Measurements from ENCODE around the gene NLGN1.

The NLGN1 gene

GRCh38 chr3:173841334-173841733 lies 443.8 kb downstream of the NLGN1 start:
- TF ChIP-seq TAF1 (IDR thresholded peaks at IDR 0.05; ENCODE audit: borderline replicate concordance, insufficient read depth, low read length) (no peak), REST (IDR thresholded peaks at IDR 0.05; ENCODE audit: insufficient read depth in 1 of 2, low read depth in 2 of 2, low read length in 2 of 2) (no peak), FOXP2 (optimal IDR thresholded peaks at IDR 0.05; ENCODE audit: borderline replicate concordance, extremely low read depth, extremely low read length, insufficient read depth) (no peak), POLR2AphosphoS5 (IDR thresholded peaks at IDR 0.05; ENCODE audit: low read depth, low read length) (no peak), SIN3A (IDR thresholded peaks at IDR 0.05; ENCODE audit: borderline replicate concordance, insufficient read depth, low read length) (no peak)

- TF ChIP-seq FOXP2 (optimal IDR thresholded peaks at IDR 0.05; ENCODE audit: borderline replicate concordance, extremely low read depth, extremely low read length, insufficient read depth) (no peak), TAF1 (IDR thresholded peaks at IDR 0.05; ENCODE audit: borderline replicate concordance, insufficient read depth, low read length) (no peak), REST (IDR thresholded peaks at IDR 0.05; ENCODE audit: insufficient read depth in 1 of 2, low read depth in 2 of 2, low read length in 2 of 2) (no peak), SIN3A (IDR thresholded peaks at IDR 0.05; ENCODE audit: borderline replicate concordance, insufficient read depth, low read length) (no peak), POLR2AphosphoS5 (IDR thresholded peaks at IDR 0.05; ENCODE audit: low read depth, low read length) (no peak)
Measured at GRCh38 chr3:173843060-173843459, 445.5 kb downstream of the NLGN1 start.

GRCh38 chr3:173846584-173846983 lies 449.0 kb downstream of the NLGN1 start:
- TF ChIP-seq TAF1 (IDR thresholded peaks at IDR 0.05; ENCODE audit: borderline replicate concordance, insufficient read depth, low read length) (no peak), POLR2AphosphoS5 (IDR thresholded peaks at IDR 0.05; ENCODE audit: low read depth, low read length) (no peak), FOXP2 (optimal IDR thresholded peaks at IDR 0.05; ENCODE audit: borderline replicate concordance, extremely low read depth, extremely low read length, insufficient read depth) (no peak), SIN3A (IDR thresholded peaks at IDR 0.05; ENCODE audit: borderline replicate concordance, insufficient read depth, low read length) (no peak), REST (IDR thresholded peaks at IDR 0.05; ENCODE audit: insufficient read depth in 1 of 2, low read depth in 2 of 2, low read length in 2 of 2) (no peak)

GRCh38 chr3:173849489-173849888 lies 451.9 kb downstream of the NLGN1 start:
- TF ChIP-seq REST (IDR thresholded peaks at IDR 0.05; ENCODE audit: insufficient read depth in 1 of 2, low read depth in 2 of 2, low read length in 2 of 2) (no peak), POLR2AphosphoS5 (IDR thresholded peaks at IDR 0.05; ENCODE audit: low read depth, low read length) (no peak), SIN3A (IDR thresholded peaks at IDR 0.05; ENCODE audit: borderline replicate concordance, insufficient read depth, low read length) (no peak), TAF1 (IDR thresholded peaks at IDR 0.05; ENCODE audit: borderline replicate concordance, insufficient read depth, low read length) (no peak), FOXP2 (optimal IDR thresholded peaks at IDR 0.05; ENCODE audit: borderline replicate concordance, extremely low read depth, extremely low read length, insufficient read depth) (no peak)

- no peak for TF ChIP-seq SIN3A (IDR thresholded peaks at IDR 0.05; ENCODE audit: borderline replicate concordance, insufficient read depth, low read length)
- no peak for TF ChIP-seq TAF1 (IDR thresholded peaks at IDR 0.05; ENCODE audit: borderline replicate concordance, insufficient read depth, low read length)
- no peak for TF ChIP-seq FOXP2 (optimal IDR thresholded peaks at IDR 0.05; ENCODE audit: borderline replicate concordance, extremely low read depth, extremely low read length, insufficient read depth)
- TF ChIP-seq POLR2AphosphoS5 (IDR thresholded peaks at IDR 0.05; ENCODE audit: low read depth, low read length) = no peak
- no peak for TF ChIP-seq REST (IDR thresholded peaks at IDR 0.05; ENCODE audit: insufficient read depth in 1 of 2, low read depth in 2 of 2, low read length in 2 of 2)
Measured at GRCh38 chr3:173857154-173857553, 459.6 kb downstream of the NLGN1 start.
